ENCODE results near the gene PPIF. TPM values are rescaled to one million over a fixed set of nuclear protein-coding genes. Genes with fewer than 3 reads are reported as not detected.

The PPIF gene
- total and polyA plus RNA-seq, 3 donors from 2014 or later, result 80.1 to 106 (median 82.1) TPM

DNA sequence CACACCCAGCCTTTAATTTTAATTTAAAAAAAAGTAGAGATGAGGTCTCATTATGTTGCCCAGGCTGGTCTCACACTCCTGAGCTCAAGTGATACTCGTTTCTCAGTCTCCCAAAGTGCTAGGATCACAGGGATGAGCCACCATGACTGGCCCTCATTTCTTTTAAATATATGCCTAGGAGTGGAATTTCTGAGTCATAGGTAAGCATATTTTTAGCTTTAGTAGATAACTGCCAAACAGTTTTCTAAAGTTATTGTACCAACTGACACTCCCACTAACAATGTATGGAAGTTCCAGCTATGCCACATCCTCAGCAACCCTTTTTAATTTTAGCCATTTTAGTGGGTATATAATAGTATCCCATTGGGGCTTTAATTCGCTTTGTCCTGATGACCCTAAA, 13.8 kb upstream of the PPIF start:
- Histone ChIP-seq H3K4me1 (peaks cover 15% of the 10 kb centered on the region), H3K27me3 (no peaks in the 10 kb centered on the region), H3K4me3 (no peak overlapping the region), H3K36me3 (ENCODE audit: low read depth, missing control alignments) (no peaks in the 10 kb centered on the region), H3K27ac (no peak overlapping the region), H3K9me3 (no peaks in the 10 kb centered on the region)
- no peak for TF ChIP-seq POLR2A (IDR thresholded peaks at IDR 0.05)
- TF ChIP-seq, protein P1, sequence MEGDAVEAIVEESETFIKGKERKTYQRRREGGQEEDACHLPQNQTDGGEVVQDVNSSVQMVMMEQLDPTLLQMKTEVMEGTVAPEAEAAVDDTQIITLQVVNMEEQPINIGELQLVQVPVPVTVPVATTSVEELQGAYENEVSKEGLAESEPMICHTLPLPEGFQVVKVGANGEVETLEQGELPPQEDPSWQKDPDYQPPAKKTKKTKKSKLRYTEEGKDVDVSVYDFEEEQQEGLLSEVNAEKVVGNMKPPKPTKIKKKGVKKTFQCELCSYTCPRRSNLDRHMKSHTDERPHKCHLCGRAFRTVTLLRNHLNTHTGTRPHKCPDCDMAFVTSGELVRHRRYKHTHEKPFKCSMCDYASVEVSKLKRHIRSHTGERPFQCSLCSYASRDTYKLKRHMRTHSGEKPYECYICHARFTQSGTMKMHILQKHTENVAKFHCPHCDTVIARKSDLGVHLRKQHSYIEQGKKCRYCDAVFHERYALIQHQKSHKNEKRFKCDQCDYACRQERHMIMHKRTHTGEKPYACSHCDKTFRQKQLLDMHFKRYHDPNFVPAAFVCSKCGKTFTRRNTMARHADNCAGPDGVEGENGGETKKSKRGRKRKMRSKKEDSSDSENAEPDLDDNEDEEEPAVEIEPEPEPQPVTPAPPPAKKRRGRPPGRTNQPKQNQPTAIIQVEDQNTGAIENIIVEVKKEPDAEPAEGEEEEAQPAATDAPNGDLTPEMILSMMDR (IDR thresholded peaks at IDR 0.05), result no peak
- intact Hi-C loops (cut with DNase I; ENCODE audit: low total_unique reads), result no loop called here
- DNase-seq, result no peak
- 96 to 97% methylated on average over 2 of the region's 2 CpGs for WGBS, 2 donors

DNA sequence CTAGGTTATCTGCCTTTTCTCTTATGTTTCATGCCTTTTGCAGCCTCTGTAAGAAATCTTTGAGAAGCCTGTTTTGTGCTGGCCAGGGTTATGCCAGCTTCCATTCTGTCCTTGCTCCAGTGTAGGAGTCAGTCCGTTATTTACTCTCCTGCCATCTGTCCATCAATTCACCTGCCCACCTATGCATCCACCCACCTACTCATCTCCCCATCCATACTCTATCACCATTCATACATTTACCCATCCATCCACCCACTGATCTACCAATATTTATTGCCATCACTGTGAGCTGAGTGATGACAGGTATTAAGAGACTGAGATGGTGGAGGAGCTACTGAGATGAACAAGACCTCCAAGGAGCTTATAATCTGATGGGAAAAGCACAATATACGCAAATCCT, 12.7 kb upstream of the PPIF start:
- no peaks in the 10 kb centered on the region for H3K27me3 ChIP-seq
- TF ChIP-seq, protein P1 (IDR thresholded peaks at IDR 0.05), result no peak
- TF ChIP-seq POLR2A (IDR thresholded peaks at IDR 0.05), result no peak
- no peaks in the 10 kb centered on the region for H3K36me3 ChIP-seq (ENCODE audit: low read depth, missing control alignments)
- no peaks in the 10 kb centered on the region for H3K9me3 ChIP-seq
- H3K4me1 ChIP-seq, result peaks cover 15% of the 10 kb centered on the region
- intact Hi-C loops (cut with DNase I; ENCODE audit: low total_unique reads), result no loop called here
- no peak overlapping the region for H3K4me3 ChIP-seq
- 75 to 81% methylated on average over 2 of the region's 2 CpGs for WGBS, 2 donors
- no peak overlapping the region for H3K27ac ChIP-seq
- no peak for DNase-seq

DNA sequence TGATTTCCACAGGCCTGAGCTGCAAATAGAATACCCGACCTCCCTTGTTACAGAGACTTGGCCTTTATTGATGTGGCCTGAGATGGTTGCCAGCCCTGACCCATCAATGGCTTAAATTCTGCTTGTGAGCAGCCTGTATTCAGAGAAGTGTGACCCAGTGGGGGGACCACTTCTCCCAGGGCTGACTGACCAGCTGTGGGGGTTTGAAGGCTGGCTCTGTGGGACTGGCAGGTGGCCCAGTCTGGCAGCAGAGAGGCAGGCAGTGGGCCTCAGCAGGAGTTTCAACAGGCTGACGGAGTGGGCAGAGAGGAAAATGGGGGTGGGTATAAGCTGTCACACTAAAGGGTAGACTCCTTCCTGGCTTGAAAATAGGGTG, 12.2 kb upstream of the PPIF start:
- H3K9me3 ChIP-seq, result no peaks in the 10 kb centered on the region
- intact Hi-C loops (cut with DNase I; ENCODE audit: low total_unique reads), result no loop called here
- WGBS, 2 donors, result 67 to 74% methylated on average over 2 of the region's 2 CpGs
- peaks cover 15% of the 10 kb centered on the region for H3K4me1 ChIP-seq
- H3K4me3 ChIP-seq, result no peak overlapping the region
- no peak for DNase-seq
- H3K27me3 ChIP-seq, result no peaks in the 10 kb centered on the region
- H3K36me3 ChIP-seq (ENCODE audit: low read depth, missing control alignments), result no peaks in the 10 kb centered on the region
- peak overlapping the region in 1 of 2 donors; percentile 53 for H3K27ac ChIP-seq
- TF ChIP-seq POLR2A (IDR thresholded peaks at IDR 0.05), result no peak
- TF ChIP-seq, protein P1 (IDR thresholded peaks at IDR 0.05), result no peak

DNA sequence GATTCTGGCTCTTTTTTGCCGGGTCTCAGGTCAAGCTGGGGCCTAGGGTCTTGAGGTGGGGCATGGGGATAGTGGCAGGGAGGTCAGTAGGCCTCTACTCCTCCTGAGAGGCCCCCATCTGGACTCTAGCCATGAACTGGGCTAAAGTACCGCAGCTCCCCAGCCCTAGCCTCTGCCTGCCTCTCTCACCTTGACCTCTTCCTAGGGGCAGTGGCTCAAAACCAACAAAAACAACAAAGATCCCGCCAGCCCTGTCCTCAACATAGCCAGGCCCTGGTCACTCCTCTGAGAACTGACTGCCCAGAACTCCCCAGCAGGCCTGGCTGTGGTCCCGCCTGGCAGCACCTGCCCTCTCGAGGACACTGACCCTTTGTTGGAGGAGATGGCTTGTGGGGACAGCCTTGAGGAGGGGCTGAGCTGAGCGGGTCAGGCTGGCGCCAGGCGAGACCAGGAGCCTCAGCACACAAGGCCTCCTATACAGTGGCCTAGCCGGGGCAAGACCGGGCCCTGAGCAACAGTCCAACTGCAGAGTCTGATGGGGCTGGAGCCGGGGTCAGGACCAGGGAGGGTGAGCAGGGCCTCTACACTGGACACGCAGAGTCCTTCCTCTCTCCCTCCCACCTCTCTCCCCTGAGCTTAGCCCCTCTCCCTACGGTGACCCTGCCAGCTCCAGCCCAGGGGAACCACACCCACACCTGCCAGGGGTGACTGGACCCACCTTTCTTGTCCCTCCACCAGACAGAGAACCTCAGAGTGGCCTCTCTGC, 11.6 kb upstream of the PPIF start:
- TF ChIP-seq POLR2A (IDR thresholded peaks at IDR 0.05), result no peak
- TF ChIP-seq, protein P1 (IDR thresholded peaks at IDR 0.05), result no peak
- intact Hi-C loops (cut with DNase I; ENCODE audit: low total_unique reads), result no loop called here

DNA sequence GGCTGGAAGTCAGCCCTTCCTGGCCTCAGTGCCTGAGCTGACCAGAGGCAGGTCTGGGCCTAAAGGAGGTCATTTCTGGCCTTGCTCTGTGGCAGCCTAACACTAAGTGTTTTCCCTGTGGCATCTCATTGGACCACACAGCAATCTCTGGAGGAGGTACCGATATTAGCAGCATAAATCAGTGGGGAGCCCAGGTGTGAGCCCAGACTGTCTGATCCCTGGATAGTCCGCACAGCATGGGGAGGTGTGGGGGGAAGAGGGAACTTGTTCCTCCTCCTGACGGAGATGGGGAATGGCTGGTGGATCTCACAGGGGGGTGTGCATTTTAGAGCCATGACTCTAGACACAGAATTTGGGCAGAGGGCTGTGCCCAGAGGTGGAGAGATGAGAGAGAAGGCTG, 11.0 kb upstream of the PPIF start:
- TF ChIP-seq POLR2A (IDR thresholded peaks at IDR 0.05), result no peak
- TF ChIP-seq, protein P1 (IDR thresholded peaks at IDR 0.05), result no peak
- intact Hi-C loops (cut with DNase I; ENCODE audit: low total_unique reads), result no loop called here
- WGBS, 2 donors, result 74 to 88% methylated on average over 3 of the region's 3 CpGs
- Histone ChIP-seq H3K4me3 (no peak overlapping the region), H3K36me3 (ENCODE audit: low read depth, missing control alignments) (no peaks in the 10 kb centered on the region), H3K27ac (peak overlapping the region in 1 of 2 donors; percentile 53), H3K27me3 (no peaks in the 10 kb centered on the region), H3K4me1 (peaks cover 23% of the 10 kb centered on the region), H3K9me3 (no peaks in the 10 kb centered on the region)
- DNase-seq, result no peak

More for the DNA sequence above, 11.6 kb upstream of the PPIF start:
- Histone ChIP-seq H3K27me3 (no peaks in the 10 kb centered on the region), H3K4me3 (no peak overlapping the region), H3K4me1 (peaks cover 16% of the 10 kb centered on the region), H3K36me3 (ENCODE audit: low read depth, missing control alignments) (no peaks in the 10 kb centered on the region), H3K27ac (peak overlapping the region in 1 of 2 donors; percentile 53), H3K9me3 (no peaks in the 10 kb centered on the region)
- DNase-seq, result peak; percentile 77
- WGBS, 2 donors, result 45 to 53% methylated on average over 8 to 13 of the region's 13 CpGs

Measured in testis (tissue), 3 donors.